ENCODE measurements around the gene OIP5.
"Not testable (repeated sequence)": the region's sequence is repeated elsewhere in the genome, so short reads cannot be mapped to it uniquely, and the experiment has no call there.

GRCh38 chr15:41282436-41282835 is 50.0 kb downstream of the OIP5 start:
- TF ChIP-seq MAX (IDR thresholded peaks at IDR 0.05); SP1 (IDR thresholded peaks at IDR 0.05); EGR1 (IDR thresholded peaks at IDR 0.05; ENCODE audit: low read depth in 2 of 2); TAF1 (conservative IDR thresholded peaks at IDR 0.05); RXRA (IDR thresholded peaks at IDR 0.05); YY1 (IDR thresholded peaks at IDR 0.05); CTCF (IDR thresholded peaks at IDR 0.05; ENCODE audit: low read depth, low read length, missing input control); JUND (IDR thresholded peaks at IDR 0.05): not testable (repeated sequence)
